ENCODE measurements around the gene GRIK4. TPM values are rescaled to one million over a fixed set of nuclear protein-coding genes. Genes with fewer than 3 reads are reported as not detected.

The GRIK4 gene
- total and polyA plus RNA-seq, 8 donors: 0.02 TPM; not detected in 7

DNA sequence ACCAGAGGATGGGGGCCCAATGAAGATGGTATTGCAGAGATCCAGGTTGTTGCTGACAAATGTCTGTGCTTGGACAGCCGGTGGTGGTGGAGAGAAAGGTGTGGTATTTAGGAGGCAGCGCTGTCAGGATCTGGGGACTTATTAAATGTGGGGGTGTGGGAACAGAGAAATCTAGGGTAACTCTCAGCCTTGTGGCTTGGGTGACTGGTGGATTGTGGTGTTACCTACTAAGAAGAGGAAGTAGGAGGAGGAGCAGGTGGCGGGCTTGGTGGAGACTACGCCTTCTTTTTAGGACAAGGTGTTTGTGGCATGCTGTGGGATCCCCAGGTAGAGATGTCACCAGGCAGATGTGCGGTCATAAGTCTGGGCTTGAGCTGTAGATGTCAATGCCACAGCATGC, 144.0 kb downstream of the GRIK4 start:
- intact Hi-C loops (cut with DNase I): no loop called here
- no peak overlapping the region for H3K4me3 ChIP-seq
- ATAC-seq (no peak), DNase-seq (no peak), FAIRE-seq (no peak)
- no peaks in the 10 kb centered on the region for H3K4me1 ChIP-seq
- H3K27ac ChIP-seq: no peak overlapping the region
- H3K9me3 ChIP-seq: no peaks in the 10 kb centered on the region
- whole genome bisulfite sequencing, 2 donors: 84 to 90% methylated on average over 5 of the region's 5 CpGs
- H3K36me3 ChIP-seq: no peaks in the 10 kb centered on the region
- TF ChIP-seq, protein P1, sequence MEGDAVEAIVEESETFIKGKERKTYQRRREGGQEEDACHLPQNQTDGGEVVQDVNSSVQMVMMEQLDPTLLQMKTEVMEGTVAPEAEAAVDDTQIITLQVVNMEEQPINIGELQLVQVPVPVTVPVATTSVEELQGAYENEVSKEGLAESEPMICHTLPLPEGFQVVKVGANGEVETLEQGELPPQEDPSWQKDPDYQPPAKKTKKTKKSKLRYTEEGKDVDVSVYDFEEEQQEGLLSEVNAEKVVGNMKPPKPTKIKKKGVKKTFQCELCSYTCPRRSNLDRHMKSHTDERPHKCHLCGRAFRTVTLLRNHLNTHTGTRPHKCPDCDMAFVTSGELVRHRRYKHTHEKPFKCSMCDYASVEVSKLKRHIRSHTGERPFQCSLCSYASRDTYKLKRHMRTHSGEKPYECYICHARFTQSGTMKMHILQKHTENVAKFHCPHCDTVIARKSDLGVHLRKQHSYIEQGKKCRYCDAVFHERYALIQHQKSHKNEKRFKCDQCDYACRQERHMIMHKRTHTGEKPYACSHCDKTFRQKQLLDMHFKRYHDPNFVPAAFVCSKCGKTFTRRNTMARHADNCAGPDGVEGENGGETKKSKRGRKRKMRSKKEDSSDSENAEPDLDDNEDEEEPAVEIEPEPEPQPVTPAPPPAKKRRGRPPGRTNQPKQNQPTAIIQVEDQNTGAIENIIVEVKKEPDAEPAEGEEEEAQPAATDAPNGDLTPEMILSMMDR (IDR thresholded peaks at IDR 0.05): no peak
- H3K27me3 ChIP-seq: no peaks in the 10 kb centered on the region

DNA sequence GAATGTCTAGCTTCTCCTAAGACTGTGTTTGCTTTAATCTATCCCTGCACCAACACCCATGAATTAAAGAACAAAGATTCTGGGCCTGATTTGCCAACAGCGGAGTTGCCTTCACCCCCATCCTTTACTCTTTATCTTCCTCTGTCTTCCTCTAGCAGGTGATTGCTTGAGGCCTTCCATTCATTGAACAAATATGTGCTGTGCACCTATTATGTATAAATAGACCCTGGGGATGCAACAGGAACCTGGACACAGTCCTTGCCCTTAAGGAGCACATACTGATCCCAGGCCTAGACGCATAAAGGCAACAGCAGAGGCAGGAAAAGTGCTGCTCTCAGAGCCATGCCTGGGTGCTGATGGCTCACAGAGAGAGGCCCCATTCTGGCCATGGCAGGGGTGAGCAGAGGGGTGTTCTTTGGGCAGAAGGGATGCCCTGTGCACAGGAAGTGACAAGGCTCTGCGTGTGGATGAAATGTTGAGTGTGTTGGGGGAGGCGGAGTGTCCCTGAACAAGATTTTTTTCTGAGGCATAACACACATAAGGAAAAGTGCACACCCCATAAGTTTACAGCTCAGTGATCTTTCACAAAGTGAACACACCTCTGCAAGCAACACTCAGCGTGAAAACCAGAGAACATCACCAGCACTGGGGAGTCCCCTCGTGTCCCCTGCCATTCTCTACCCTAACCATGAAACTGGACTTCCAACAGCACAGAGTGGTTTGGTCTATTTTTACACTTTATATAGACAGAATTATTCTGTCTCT, 145.9 kb downstream of the GRIK4 start:
- intact Hi-C loops (cut with DNase I): no loop called here
- H3K9me3 ChIP-seq: no peaks in the 10 kb centered on the region
- TF ChIP-seq, protein P1 (IDR thresholded peaks at IDR 0.05): no peak
- DNase-seq (peak in 1 of 6 donors; percentile 20), FAIRE-seq (no peak), ATAC-seq (no peak)
- H3K4me3 ChIP-seq: no peak overlapping the region
- H3K27ac ChIP-seq: no peak overlapping the region
- H3K36me3 ChIP-seq: no peaks in the 10 kb centered on the region
- H3K27me3 ChIP-seq: no peaks in the 10 kb centered on the region
- 76 to 77% methylated on average over 6 of the region's 6 CpGs for WGBS, 2 donors
- H3K4me1 ChIP-seq: no peaks in the 10 kb centered on the region

DNA sequence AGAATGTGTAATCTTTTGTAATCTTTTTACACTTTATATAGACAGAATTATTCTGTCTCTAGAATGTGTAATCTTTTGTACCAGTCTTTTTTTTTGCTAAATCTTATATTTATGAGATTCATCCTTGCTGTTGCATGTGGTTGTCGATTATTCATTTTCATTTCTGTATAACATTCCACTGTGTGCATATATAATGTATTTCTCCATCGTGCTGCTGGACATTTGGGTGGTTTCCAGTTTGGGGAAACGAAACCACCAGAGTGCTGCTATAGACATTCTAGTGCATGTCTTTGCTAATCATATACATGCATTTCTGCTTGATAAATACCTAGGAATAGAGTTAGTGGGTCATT, 146.5 kb downstream of the GRIK4 start:
- H3K36me3 ChIP-seq: no peaks in the 10 kb centered on the region
- no peak for DNase-seq
- no peak for ATAC-seq
- 69 to 86% methylated on average over 3 of the region's 3 CpGs for WGBS, 2 donors
- intact Hi-C loops (cut with DNase I): no loop called here
- H3K27ac ChIP-seq: no peak overlapping the region
- H3K27me3 ChIP-seq: no peaks in the 10 kb centered on the region
- TF ChIP-seq, protein P1 (IDR thresholded peaks at IDR 0.05): no peak
- no peaks in the 10 kb centered on the region for H3K9me3 ChIP-seq
- no peak for FAIRE-seq
- H3K4me1 ChIP-seq: no peaks in the 10 kb centered on the region
- no peak overlapping the region for H3K4me3 ChIP-seq

DNA sequence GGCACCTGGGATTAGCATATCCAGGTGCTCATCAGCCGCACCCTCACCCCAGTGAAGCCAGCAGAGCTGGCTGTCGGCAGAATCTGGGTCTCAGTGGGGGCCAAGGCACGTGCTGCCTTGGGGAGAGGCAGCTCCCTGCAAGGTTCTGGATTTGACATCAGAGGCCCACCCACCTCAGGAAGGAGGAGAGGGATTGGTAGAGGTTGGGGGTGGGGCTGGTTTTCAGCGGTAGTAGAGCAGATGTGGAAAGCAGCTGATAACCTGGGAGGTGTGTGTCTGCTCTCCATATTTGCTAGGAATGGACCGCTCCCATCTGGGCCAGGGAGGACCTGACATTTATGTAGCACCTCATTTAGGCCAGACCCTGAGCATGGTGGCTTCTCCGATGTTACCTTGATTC, 147.5 kb downstream of the GRIK4 start:
- Histone ChIP-seq H3K27me3 (no peaks in the 10 kb centered on the region), H3K4me1 (no peaks in the 10 kb centered on the region), H3K9me3 (no peaks in the 10 kb centered on the region), H3K36me3 (no peaks in the 10 kb centered on the region), H3K27ac (no peak overlapping the region), H3K4me3 (no peak overlapping the region)
- ATAC-seq (no peak), FAIRE-seq (no peak), DNase-seq (no peak)
- intact Hi-C loops (cut with DNase I): no loop called here
- TF ChIP-seq, protein P1 (IDR thresholded peaks at IDR 0.05): no peak
- WGBS, 2 donors: 69 to 75% methylated on average over 6 of the region's 6 CpGs

DNA sequence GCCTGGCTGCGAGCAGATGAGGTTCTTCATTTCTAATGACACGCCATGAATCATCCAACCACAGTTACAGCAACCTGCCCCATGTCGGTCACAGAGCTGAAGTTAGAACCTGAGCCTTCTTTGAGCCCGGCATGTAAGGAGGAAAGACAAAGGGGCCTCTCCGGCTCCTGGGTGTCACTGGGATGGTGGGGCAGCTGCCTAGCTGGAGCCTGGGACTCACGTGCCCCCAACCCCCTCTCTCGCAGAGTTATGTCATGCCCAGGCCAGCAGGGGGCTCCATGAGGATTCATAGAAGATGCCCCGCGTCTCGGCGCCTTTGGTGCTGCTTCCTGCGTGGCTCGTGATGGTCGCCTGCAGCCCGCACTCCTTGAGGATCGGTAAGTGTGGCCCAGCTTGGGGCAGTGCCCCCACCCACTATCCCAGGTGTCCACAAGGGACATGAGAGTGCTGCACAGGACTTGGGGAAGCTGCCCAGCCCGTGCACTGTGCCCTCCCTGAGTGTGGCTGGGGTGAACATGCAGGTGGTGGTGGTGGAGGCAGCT, 148.5 kb downstream of the GRIK4 start:
- intact Hi-C loops (cut with DNase I): no loop called here
- ATAC-seq (peak in 1 of 4 donors; percentile 37), DNase-seq (no peak), FAIRE-seq (no peak)
- H3K4me3 ChIP-seq: no peak overlapping the region
- no peaks in the 10 kb centered on the region for H3K9me3 ChIP-seq
- H3K27ac ChIP-seq: no peak overlapping the region
- peaks cover 0 to 5% (median 0%) of the 10 kb centered on the region in 4 donors for H3K27me3 ChIP-seq
- 43 to 44% methylated on average over 17 of the region's 17 CpGs for WGBS, 2 donors
- TF ChIP-seq, protein P1 (IDR thresholded peaks at IDR 0.05): no peak
- no peaks in the 10 kb centered on the region for H3K4me1 ChIP-seq
- H3K36me3 ChIP-seq: no peaks in the 10 kb centered on the region

Data from pancreas (tissue), 10 donors.